ENCODE results near the gene DMRT2.

Gene DMRT2

GRCh38 chr9:1053986-1054425, 3.8 kb downstream of the DMRT2 start:
- Mint-ChIP-seq H3K4me1 (ENCODE audit: low read depth) (peaks cover 28% of the 10 kb centered on the region), H3K36me3 (ENCODE audit: low read depth) (peaks cover 10% of the 10 kb centered on the region), H3K4me3 (no peak overlapping the region), H3K27ac (no peak overlapping the region), H3K27me3 (peaks cover 69% of the 10 kb centered on the region), H3K9me3 (peaks cover 3% of the 10 kb centered on the region)

GRCh38 chr9:1055166-1055565, 5.0 kb downstream of the DMRT2 start:
- Mint-ChIP-seq H3K4me1 (ENCODE audit: low read depth) (peaks cover 18% of the 10 kb centered on the region), H3K9me3 (no peaks in the 10 kb centered on the region), H3K27me3 (peaks cover 66% of the 10 kb centered on the region), H3K4me3 (no peak overlapping the region), H3K36me3 (ENCODE audit: low read depth) (no peaks in the 10 kb centered on the region), H3K27ac (no peak overlapping the region)

GRCh38 chr9:1057910-1058309, 7.8 kb downstream of the DMRT2 start:
- no peak overlapping the region for H3K4me3 Mint-ChIP-seq
- no peaks in the 10 kb centered on the region for H3K9me3 Mint-ChIP-seq
- no peaks in the 10 kb centered on the region for H3K36me3 Mint-ChIP-seq (ENCODE audit: low read depth)
- peaks cover 57% of the 10 kb centered on the region for H3K27me3 Mint-ChIP-seq
- H3K4me1 Mint-ChIP-seq (ENCODE audit: low read depth): no peaks in the 10 kb centered on the region
- no peak overlapping the region for H3K27ac Mint-ChIP-seq

GRCh38 chr9:1058826-1059487, 8.8 kb downstream of the DMRT2 start:
- Mint-ChIP-seq H3K27me3 (peaks cover 48% of the 10 kb centered on the region), H3K9me3 (no peaks in the 10 kb centered on the region), H3K36me3 (ENCODE audit: low read depth) (no peaks in the 10 kb centered on the region), H3K27ac (no peak overlapping the region), H3K4me3 (no peak overlapping the region), H3K4me1 (ENCODE audit: low read depth) (no peaks in the 10 kb centered on the region)

GRCh38 chr9:1065130-1065529, 15.0 kb downstream of the DMRT2 start:
- no peaks in the 10 kb centered on the region for H3K4me1 Mint-ChIP-seq (ENCODE audit: low read depth)
- H3K36me3 Mint-ChIP-seq (ENCODE audit: low read depth): no peaks in the 10 kb centered on the region
- no peaks in the 10 kb centered on the region for H3K9me3 Mint-ChIP-seq
- H3K27me3 Mint-ChIP-seq: peaks cover 26% of the 10 kb centered on the region
- no peak overlapping the region for H3K4me3 Mint-ChIP-seq
- H3K27ac Mint-ChIP-seq: no peak overlapping the region

GRCh38 chr9:1070692-1071091, 20.5 kb downstream of the DMRT2 start:
- Mint-ChIP-seq H3K9me3 (no peaks in the 10 kb centered on the region), H3K27ac (no peak overlapping the region), H3K4me1 (ENCODE audit: low read depth) (no peaks in the 10 kb centered on the region), H3K4me3 (no peak overlapping the region), H3K36me3 (ENCODE audit: low read depth) (no peaks in the 10 kb centered on the region), H3K27me3 (peaks cover 29% of the 10 kb centered on the region)

GRCh38 chr9:1071730-1072129, 21.6 kb downstream of the DMRT2 start:
- no peaks in the 10 kb centered on the region for H3K36me3 Mint-ChIP-seq (ENCODE audit: low read depth)
- H3K4me3 Mint-ChIP-seq: no peak overlapping the region
- peaks cover 30% of the 10 kb centered on the region for H3K27me3 Mint-ChIP-seq
- no peaks in the 10 kb centered on the region for H3K4me1 Mint-ChIP-seq (ENCODE audit: low read depth)
- H3K27ac Mint-ChIP-seq: no peak overlapping the region
- H3K9me3 Mint-ChIP-seq: no peaks in the 10 kb centered on the region

GRCh38 chr9:1073497-1073896, 23.3 kb downstream of the DMRT2 start:
- Mint-ChIP-seq H3K27ac (no peak overlapping the region), H3K4me1 (ENCODE audit: low read depth) (no peaks in the 10 kb centered on the region), H3K36me3 (ENCODE audit: low read depth) (no peaks in the 10 kb centered on the region), H3K4me3 (no peak overlapping the region), H3K27me3 (peaks cover 38% of the 10 kb centered on the region), H3K9me3 (no peaks in the 10 kb centered on the region)

GRCh38 chr9:1077616-1078015, 27.5 kb downstream of the DMRT2 start:
- Mint-ChIP-seq H3K4me3 (no peak overlapping the region), H3K4me1 (ENCODE audit: low read depth) (no peaks in the 10 kb centered on the region), H3K27ac (no peak overlapping the region), H3K27me3 (peaks cover 29% of the 10 kb centered on the region), H3K9me3 (no peaks in the 10 kb centered on the region), H3K36me3 (ENCODE audit: low read depth) (no peaks in the 10 kb centered on the region)

GRCh38 chr9:1083325-1083913, 33.3 kb downstream of the DMRT2 start:
- no peak overlapping the region for H3K27ac Mint-ChIP-seq
- no peaks in the 10 kb centered on the region for H3K9me3 Mint-ChIP-seq
- H3K4me3 Mint-ChIP-seq: no peak overlapping the region
- H3K27me3 Mint-ChIP-seq: peaks cover 23% of the 10 kb centered on the region
- no peaks in the 10 kb centered on the region for H3K4me1 Mint-ChIP-seq (ENCODE audit: low read depth)
- no peaks in the 10 kb centered on the region for H3K36me3 Mint-ChIP-seq (ENCODE audit: low read depth)

GRCh38 chr9:1085086-1085485, 34.9 kb downstream of the DMRT2 start:
- Mint-ChIP-seq H3K36me3 (ENCODE audit: low read depth) (no peaks in the 10 kb centered on the region), H3K27ac (no peak overlapping the region), H3K4me1 (ENCODE audit: low read depth) (no peaks in the 10 kb centered on the region), H3K9me3 (no peaks in the 10 kb centered on the region), H3K27me3 (peaks cover 26% of the 10 kb centered on the region), H3K4me3 (no peak overlapping the region)

GRCh38 chr9:1086517-1086916, 36.4 kb downstream of the DMRT2 start:
- Mint-ChIP-seq H3K4me3 (no peak overlapping the region), H3K9me3 (no peaks in the 10 kb centered on the region), H3K27ac (no peak overlapping the region), H3K36me3 (ENCODE audit: low read depth) (no peaks in the 10 kb centered on the region), H3K27me3 (peaks cover 26% of the 10 kb centered on the region), H3K4me1 (ENCODE audit: low read depth) (no peaks in the 10 kb centered on the region)

GRCh38 chr9:1087120-1087881, 37.1 kb downstream of the DMRT2 start:
- no peaks in the 10 kb centered on the region for H3K9me3 Mint-ChIP-seq
- no peaks in the 10 kb centered on the region for H3K36me3 Mint-ChIP-seq (ENCODE audit: low read depth)
- H3K27ac Mint-ChIP-seq: no peak overlapping the region
- H3K27me3 Mint-ChIP-seq: peaks cover 25% of the 10 kb centered on the region
- H3K4me1 Mint-ChIP-seq (ENCODE audit: low read depth): no peaks in the 10 kb centered on the region
- no peak overlapping the region for H3K4me3 Mint-ChIP-seq

- no peak overlapping the region for H3K4me3 Mint-ChIP-seq
- H3K36me3 Mint-ChIP-seq (ENCODE audit: low read depth): no peaks in the 10 kb centered on the region
- no peak overlapping the region for H3K27ac Mint-ChIP-seq
- H3K4me1 Mint-ChIP-seq (ENCODE audit: low read depth): no peaks in the 10 kb centered on the region
- H3K27me3 Mint-ChIP-seq: peaks cover 27% of the 10 kb centered on the region
- no peaks in the 10 kb centered on the region for H3K9me3 Mint-ChIP-seq
Measured at GRCh38 chr9:1094749-1095148, 44.6 kb downstream of the DMRT2 start.

- Mint-ChIP-seq H3K27ac (no peak overlapping the region), H3K4me3 (no peak overlapping the region), H3K36me3 (ENCODE audit: low read depth) (no peaks in the 10 kb centered on the region), H3K4me1 (ENCODE audit: low read depth) (no peaks in the 10 kb centered on the region), H3K27me3 (peaks cover 36% of the 10 kb centered on the region), H3K9me3 (no peaks in the 10 kb centered on the region)
Measured at GRCh38 chr9:1096155-1096964, 46.2 kb downstream of the DMRT2 start.

Data from stimulated activated naive CD8-positive, alpha-beta T cell treated with anti-CD3 and anti-CD28 coated beads, Interleukin-15, Interleukin-2, amounts not matched to agents 100 ng/mL and 50 ng/mL, for 24 hours (primary cell).